Vagina (tissue), 2 donors: ENCODE data around the gene SMPX. TPM values are rescaled to one million over a fixed set of nuclear protein-coding genes. Genes with fewer than 3 reads are reported as not detected.

ENCODE experiments used
- DNase-seq, 2 donors: peaks; one replicate each; pipeline ENCODE4 v3.0.0-alpha.2; 2017; ENCODE audit errors: extremely low spot score in 2 of 2
- H3K27ac ChIP-seq: fragments of 200-600 bp; sonication (generic); one replicate; pipeline ENCODE4 v1.5.1; 2019
- H3K27me3 ChIP-seq: fragments of 200-600 bp; sonication (generic); one replicate; pipeline ENCODE4 v1.5.1; 2019
- H3K36me3 ChIP-seq, 2 donors: fragments of 200-600 bp; sonication (generic); one replicate each; pipeline ENCODE4 v1.5.1; 2017 to 2019
- H3K4me1 ChIP-seq: fragments of 200-600 bp; sonication (generic); one replicate; pipeline ENCODE4 v1.5.1; 2019
- H3K4me3 ChIP-seq, 2 donors: fragments of 200-600 bp; sonication (generic); 1 replicate in 1 of 2; 2 replicates in 1 of 2; pipeline ENCODE4 v1.5.1; 2016 to 2019
- H3K9me3 ChIP-seq: fragments of 200-600 bp; sonication (generic); one replicate; pipeline ENCODE4 v1.5.1; 2019
- POLR2A ChIP-seq, 2 donors: fragments of 450-650 bp; IDR thresholded peaks; one replicate each; pipeline ENCODE4 v1.6.1; 2017; ENCODE audit warnings: antibody characterized with exemption in 2 of 2, mild to moderate bottlenecking in 2 of 2, moderate library complexity in 2 of 2
- POLR2AphosphoS5 ChIP-seq, 2 donors: sonication (generic); formaldehyde crosslinking; IDR thresholded peaks; one replicate each; pipeline ENCODE4 v1.9.0; 2017; ENCODE audit warnings: antibody characterized with exemption in 2 of 2, mild to moderate bottlenecking in 2 of 2, low read depth in 1 of 2; ENCODE audit not compliant: insufficient read depth in 1 of 2
- intact Hi-C: fragments of 100-400 bp; cut with DNase I; formaldehyde crosslinking; loops from one replicate; pipeline ENCODE4 v1.15.1; 2023
- total RNA-seq: library from RNA; depleted of rRNA; stranded (reverse); fragments of >200 nt; gene quantifications from one replicate; pipeline ENCODE4 v1.2.3, GENCODE V29; 2016
- TF ChIP-seq, protein P1 (sequence below), 3 experiments: fragments of 450-650 bp in 2 of 3; fragments of 200-600 bp in 1 of 3; sonication (generic) in 1 of 3; IDR thresholded peaks; one replicate each; pipeline ENCODE4 v1.5.1; 2017 to 2019; ENCODE audit warnings: antibody characterized with exemption in 3 of 3, mild to moderate bottlenecking in 2 of 3, moderate library complexity in 2 of 3

SMPX gene
- total RNA-seq, 1 donor from 2014 or later: not detected

DNA sequence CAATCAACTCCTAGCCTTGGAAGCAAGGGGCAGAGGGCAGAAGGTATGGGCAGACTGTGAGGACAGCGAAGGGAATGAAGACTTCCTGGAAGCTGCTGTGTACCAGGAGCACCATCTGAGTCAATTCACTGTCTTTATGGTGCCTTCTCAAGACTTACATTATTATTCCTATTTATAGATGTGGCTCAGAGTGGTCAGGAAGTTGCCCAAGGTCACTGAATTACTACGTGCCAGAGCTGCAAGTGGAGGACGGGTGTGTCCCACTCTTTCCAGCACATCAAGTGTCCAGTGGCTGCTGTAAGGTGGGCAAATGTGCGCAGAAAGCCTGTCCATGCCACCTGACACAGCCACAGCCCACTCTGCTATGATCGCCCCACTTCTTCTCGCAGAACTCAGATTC lies 32.0 kb downstream of the SMPX start:
- intact Hi-C loops: no loop called here
- no peaks in the 10 kb centered on the region for H3K4me1 ChIP-seq
- DNase-seq: no peak
- no peak overlapping the region for H3K27ac ChIP-seq
- H3K27me3 ChIP-seq: no peaks in the 10 kb centered on the region
- TF ChIP-seq, protein P1, sequence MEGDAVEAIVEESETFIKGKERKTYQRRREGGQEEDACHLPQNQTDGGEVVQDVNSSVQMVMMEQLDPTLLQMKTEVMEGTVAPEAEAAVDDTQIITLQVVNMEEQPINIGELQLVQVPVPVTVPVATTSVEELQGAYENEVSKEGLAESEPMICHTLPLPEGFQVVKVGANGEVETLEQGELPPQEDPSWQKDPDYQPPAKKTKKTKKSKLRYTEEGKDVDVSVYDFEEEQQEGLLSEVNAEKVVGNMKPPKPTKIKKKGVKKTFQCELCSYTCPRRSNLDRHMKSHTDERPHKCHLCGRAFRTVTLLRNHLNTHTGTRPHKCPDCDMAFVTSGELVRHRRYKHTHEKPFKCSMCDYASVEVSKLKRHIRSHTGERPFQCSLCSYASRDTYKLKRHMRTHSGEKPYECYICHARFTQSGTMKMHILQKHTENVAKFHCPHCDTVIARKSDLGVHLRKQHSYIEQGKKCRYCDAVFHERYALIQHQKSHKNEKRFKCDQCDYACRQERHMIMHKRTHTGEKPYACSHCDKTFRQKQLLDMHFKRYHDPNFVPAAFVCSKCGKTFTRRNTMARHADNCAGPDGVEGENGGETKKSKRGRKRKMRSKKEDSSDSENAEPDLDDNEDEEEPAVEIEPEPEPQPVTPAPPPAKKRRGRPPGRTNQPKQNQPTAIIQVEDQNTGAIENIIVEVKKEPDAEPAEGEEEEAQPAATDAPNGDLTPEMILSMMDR (IDR thresholded peaks at IDR 0.05): no peak
- TF ChIP-seq POLR2AphosphoS5 (IDR thresholded peaks at IDR 0.05; ENCODE audit: insufficient read depth in 1 of 2, low read depth in 1 of 2) (no peak), POLR2A (IDR thresholded peaks at IDR 0.05) (no peak)
- H3K36me3 ChIP-seq: no peaks in the 10 kb centered on the region
- H3K9me3 ChIP-seq: no peaks in the 10 kb centered on the region
- no peak overlapping the region for H3K4me3 ChIP-seq

DNA sequence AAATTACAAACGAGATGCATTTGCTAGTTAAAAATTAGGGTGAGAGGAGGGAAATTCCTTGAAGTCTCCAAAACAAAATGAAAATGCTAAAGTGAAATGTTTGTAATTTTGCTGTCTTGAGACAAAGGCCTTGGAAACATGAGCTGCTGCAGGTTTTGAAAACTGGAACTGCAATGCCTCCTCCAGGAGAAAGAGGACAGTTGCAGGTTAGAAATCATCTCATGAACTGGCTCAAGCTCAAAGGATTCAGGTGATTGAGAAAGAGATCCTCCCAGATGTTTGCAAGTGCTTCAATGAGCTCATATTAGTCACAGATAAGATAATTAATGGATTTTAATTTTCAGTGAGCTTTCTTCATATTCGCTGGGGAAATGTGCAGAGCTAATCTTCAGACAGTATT lies 32.4 kb downstream of the SMPX start:
- H3K27me3 ChIP-seq: no peaks in the 10 kb centered on the region
- no peak for DNase-seq

DNA sequence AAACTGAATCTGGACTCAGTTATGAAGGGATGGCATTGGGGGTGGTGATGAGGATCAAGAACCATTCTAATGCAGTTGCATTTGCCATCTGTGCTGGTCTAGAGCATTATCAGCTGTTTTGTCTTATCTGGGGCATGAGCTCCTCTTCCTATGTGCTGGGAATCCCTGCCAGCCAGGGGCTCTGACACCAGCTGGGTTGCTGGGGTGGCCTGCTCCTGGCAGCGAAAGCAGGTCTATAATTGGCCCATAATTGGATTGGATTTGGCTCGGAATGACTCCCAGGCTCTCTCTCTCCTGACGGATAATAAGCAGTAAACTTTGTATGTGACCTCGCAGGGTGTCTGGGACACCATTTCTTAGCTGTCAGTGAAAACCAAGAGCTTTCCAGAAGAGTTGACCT lies 34.1 kb downstream of the SMPX start:
- H3K4me1 ChIP-seq: no peaks in the 10 kb centered on the region
- no peak overlapping the region for H3K4me3 ChIP-seq
- TF ChIP-seq POLR2A (IDR thresholded peaks at IDR 0.05): no peak
- intact Hi-C loops: no loop called here
- H3K36me3 ChIP-seq: no peaks in the 10 kb centered on the region
- no peaks in the 10 kb centered on the region for H3K9me3 ChIP-seq
- no peak for DNase-seq
- H3K27me3 ChIP-seq: no peaks in the 10 kb centered on the region
- H3K27ac ChIP-seq: no peak overlapping the region

More for the DNA sequence above, 32.4 kb downstream of the SMPX start:
- TF ChIP-seq, protein P1 (IDR thresholded peaks at IDR 0.05): no peak
- TF ChIP-seq POLR2A (IDR thresholded peaks at IDR 0.05) (no peak), POLR2AphosphoS5 (IDR thresholded peaks at IDR 0.05; ENCODE audit: insufficient read depth in 1 of 2, low read depth in 1 of 2) (no peak)
- Histone ChIP-seq H3K36me3 (no peaks in the 10 kb centered on the region), H3K9me3 (no peaks in the 10 kb centered on the region), H3K4me1 (no peaks in the 10 kb centered on the region), H3K4me3 (no peak overlapping the region), H3K27ac (no peak overlapping the region)
- intact Hi-C loops: no loop called here

DNA sequence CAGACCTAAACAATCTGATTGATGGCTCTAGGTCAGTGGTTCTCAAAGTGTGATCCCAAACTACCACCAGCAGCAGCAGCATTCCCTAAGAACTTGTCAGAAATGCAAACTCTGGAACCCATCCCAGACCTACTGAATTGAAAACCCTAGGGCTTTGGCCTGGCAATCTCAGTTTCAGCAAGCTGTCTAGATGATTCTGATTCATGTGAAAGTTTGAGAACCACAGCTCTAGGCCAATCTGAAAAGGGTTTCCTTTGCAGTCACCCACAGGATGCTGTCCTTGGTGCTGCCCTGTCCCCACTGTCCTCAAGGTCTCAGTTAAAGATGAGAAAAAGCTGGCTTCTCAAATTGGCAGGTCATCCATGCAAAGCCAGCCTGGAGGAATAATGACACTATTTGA lies 34.8 kb downstream of the SMPX start:
- TF ChIP-seq POLR2AphosphoS5 (IDR thresholded peaks at IDR 0.05; ENCODE audit: insufficient read depth in 1 of 2, low read depth in 1 of 2): no peak

DNA sequence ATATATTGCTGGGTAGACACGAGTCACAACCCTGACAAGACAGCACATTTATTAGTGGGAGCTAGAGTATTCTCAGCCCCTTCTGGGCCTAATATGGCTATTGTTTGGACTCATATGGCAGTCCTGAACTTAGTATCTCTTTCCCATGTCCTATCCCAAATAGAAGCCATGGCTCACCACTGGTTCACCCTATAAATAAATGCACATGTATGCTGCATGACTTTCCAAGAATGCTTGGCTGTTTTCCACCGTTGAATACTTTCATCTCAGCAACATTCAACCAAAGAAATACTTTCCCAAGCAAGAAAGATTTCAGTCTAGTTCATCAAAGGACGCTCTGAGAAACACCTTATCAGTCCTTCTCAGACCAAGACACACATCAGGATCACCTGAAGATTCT lies 36.7 kb downstream of the SMPX start:
- intact Hi-C loops: no loop called here
- H3K27ac ChIP-seq: no peak overlapping the region
- no peaks in the 10 kb centered on the region for H3K4me1 ChIP-seq
- no peaks in the 10 kb centered on the region for H3K9me3 ChIP-seq
- no peak for DNase-seq
- H3K4me3 ChIP-seq: no peak overlapping the region
- H3K27me3 ChIP-seq: no peaks in the 10 kb centered on the region
- TF ChIP-seq POLR2AphosphoS5 (IDR thresholded peaks at IDR 0.05; ENCODE audit: insufficient read depth in 1 of 2, low read depth in 1 of 2) (no peak), POLR2A (IDR thresholded peaks at IDR 0.05) (no peak)
- TF ChIP-seq, protein P1 (IDR thresholded peaks at IDR 0.05): no peak
- H3K36me3 ChIP-seq: no peaks in the 10 kb centered on the region

More for the DNA sequence above, 34.8 kb downstream of the SMPX start:
- no peaks in the 10 kb centered on the region for H3K9me3 ChIP-seq
- no peaks in the 10 kb centered on the region for H3K27me3 ChIP-seq
- intact Hi-C loops: no loop called here
- H3K27ac ChIP-seq: no peak overlapping the region
- no peak overlapping the region for H3K4me3 ChIP-seq
- no peaks in the 10 kb centered on the region for H3K4me1 ChIP-seq
- DNase-seq: no peak
- no peaks in the 10 kb centered on the region for H3K36me3 ChIP-seq

DNA sequence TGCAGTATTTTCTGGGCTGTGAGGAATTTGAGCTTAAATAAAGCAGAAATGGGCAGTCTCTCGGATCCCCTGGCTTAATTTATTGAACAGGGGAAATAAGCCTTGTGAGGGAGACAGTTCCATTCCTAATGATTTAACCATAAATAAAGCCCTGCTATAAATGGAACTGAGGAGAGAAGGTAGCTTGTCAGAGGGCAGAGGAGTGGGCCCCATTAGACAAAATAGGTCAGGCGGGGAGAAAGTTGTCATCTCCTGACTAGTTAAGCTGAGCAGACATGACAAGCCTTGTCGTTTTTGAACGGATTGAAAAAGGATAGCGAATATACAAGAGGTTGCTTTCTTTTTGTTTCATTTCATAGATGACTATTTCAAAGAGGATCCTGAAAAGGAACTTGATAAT lies 39.3 kb downstream of the SMPX start:
- no peaks in the 10 kb centered on the region for H3K36me3 ChIP-seq
- intact Hi-C loops: no loop called here
- no peak for TF ChIP-seq POLR2A (IDR thresholded peaks at IDR 0.05)
- TF ChIP-seq, protein P1 (IDR thresholded peaks at IDR 0.05): no peak
- no peak for TF ChIP-seq POLR2AphosphoS5 (IDR thresholded peaks at IDR 0.05; ENCODE audit: insufficient read depth in 1 of 2, low read depth in 1 of 2)
- H3K27me3 ChIP-seq: no peaks in the 10 kb centered on the region
- no peak for DNase-seq
- no peaks in the 10 kb centered on the region for H3K4me1 ChIP-seq
- H3K9me3 ChIP-seq: no peaks in the 10 kb centered on the region
- no peak overlapping the region for H3K27ac ChIP-seq
- H3K4me3 ChIP-seq: no peak overlapping the region
